Caki2 (cell line): ENCODE data around the gene HEPHL1. TPM values are rescaled to one million over a fixed set of nuclear protein-coding genes. Genes with fewer than 3 reads are reported as not detected.
"Not testable (repeated sequence)": the region's sequence is repeated elsewhere in the genome, so short reads cannot be mapped to it uniquely, and the experiment has no call there.

Source experiments
- DNase-seq: peaks from one replicate; pipeline ENCODE4 v3.0.0-alpha.2; 2015; ENCODE audit warnings: low read depth
- in situ Hi-C: cut with HindIII; loops from 2 replicates; pipeline ENCODE4 v1.10.0; 2016; ENCODE audit warnings: low sequenced_read_pairs, low pct_unique_long_range_greater_than_20kb, mixed read lengths
- total RNA-seq: library from RNA; depleted of rRNA; stranded (reverse); fragments of >200 nt; shearing (Covaris generic); gene quantifications from 2 replicates; pipeline ENCODE4 v1.2.3, GENCODE V29; 2014; ENCODE audit warnings: low replicate concordance; rRNA removed

The HEPHL1 gene
- total RNA-seq, 1 experiment from 2014 or later = not detected

DNA sequence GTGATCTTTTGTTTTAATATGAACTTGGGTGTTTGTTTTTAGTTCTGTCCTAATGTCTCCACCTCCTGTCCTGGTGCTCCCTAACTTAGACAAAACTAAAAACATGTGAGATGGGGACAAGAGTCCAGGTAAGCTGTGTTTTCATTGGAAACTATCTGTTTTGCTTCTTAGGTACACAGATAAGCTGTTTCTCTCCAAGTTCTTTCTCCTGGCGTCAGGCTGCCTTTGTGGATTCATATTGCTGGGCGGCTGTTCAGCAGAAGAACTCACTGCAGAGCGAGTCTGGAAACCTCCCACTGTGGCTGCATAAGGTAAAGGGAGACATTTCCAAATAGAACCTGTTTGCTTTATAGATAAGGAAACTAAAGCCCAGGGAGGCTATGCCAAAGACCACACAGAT lies 132.2 kb downstream of the HEPHL1 start:
- in situ Hi-C loops = no loop called here
- DNase-seq = no peak

GRCh38 chr11:94154095-94154856 lies 133.1 kb downstream of the HEPHL1 start:
- in situ Hi-C loops = no loop called here
- no peak for DNase-seq

DNA sequence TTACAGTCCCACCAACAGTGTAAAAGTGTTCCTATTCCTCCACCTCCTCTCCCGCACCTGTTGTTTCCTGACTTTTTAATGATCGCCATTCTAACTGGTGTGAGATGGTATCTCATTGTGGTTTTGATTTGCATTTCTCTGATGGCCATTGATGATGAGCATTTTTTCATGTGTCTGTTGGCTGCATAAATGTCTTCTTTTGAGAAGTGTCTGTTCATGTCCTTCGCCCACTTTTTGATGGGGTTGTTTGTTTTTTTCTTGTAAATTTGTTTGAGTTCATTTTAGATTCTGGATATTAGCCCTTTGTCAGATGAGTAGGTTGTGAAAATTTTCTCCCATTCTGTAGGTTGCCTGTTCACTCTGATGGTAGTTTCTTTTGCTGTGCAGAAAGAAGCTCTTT lies 136.2 kb downstream of the HEPHL1 start:
- DNase-seq, in situ Hi-C loops: not testable (repeated sequence)

Other genes with a start within 250 kb of the HEPHL1 start
- gene MED17, start 237.1 kb upstream of the HEPHL1 start, total RNA-seq = 19.3 and 25.8 TPM in 2 replicates
- not detected in 2 replicates for gene VSTM5, start 170.7 kb upstream of the HEPHL1 start, total RNA-seq
- gene PANX1, start 107.5 kb downstream of the HEPHL1 start, total RNA-seq = 18.0 and 32.6 TPM in 2 replicates